ENCODE data around the gene ZNF263. TPM values are rescaled to one million over a fixed set of nuclear protein-coding genes. Genes with fewer than 3 reads are reported as not detected.
A peak's percentile ranks its signal among the peaks of the same experiment; 100 is the strongest.

The ZNF263 gene
- total and polyA plus RNA-seq, 2 experiments from 2014 or later = 9.2 to 66.9 TPM

GRCh38 chr16:3285131-3285530 is 1.8 kb downstream of the ZNF263 start:
- Histone ChIP-seq H4K20me1 (replicated peaks; ENCODE audit: insufficient read depth) (peaks cover 16% of the 10 kb centered on the region; the same call in 1 of the 2 replicates), H2AFZ (no peak overlapping the region), H3K9me2 (ENCODE audit: insufficient read depth) (no peaks in the 10 kb centered on the region; the same call in 1 of the 2 replicates), H3K36me3 (ENCODE audit: insufficient read depth) (peaks cover 35% of the 10 kb centered on the region), H3K4me1 (ENCODE audit: insufficient read depth) (peaks cover 24% of the 10 kb centered on the region), H3K4me2 (peak overlapping the region; percentile 99), H3K27ac (ENCODE audit: low read depth) (no peak overlapping the region), H3K27me3 (ENCODE audit: insufficient read depth) (0 out of 2 replicates have a peak, but pooled peaks cover 4% of the 10 kb centered on the region), H3K4me3 (peak overlapping the region; percentile 98), H3K79me2 (replicated peaks; ENCODE audit: insufficient read depth) (peaks cover 61% of the 10 kb centered on the region), H3F3A (replicated peaks; ENCODE audit: low read depth) (no peaks in the 10 kb centered on the region)
- Mint-ChIP-seq H3K4me1 (peaks cover 18% of the 10 kb centered on the region), H3K27me3 (ENCODE audit: insufficient read depth, low read depth, poor library complexity) (peaks cover 24% of the 10 kb centered on the region), H3K27ac (no peak overlapping the region), H3K9me3 (peaks cover 51% of the 10 kb centered on the region), H3K36me3 (ENCODE audit: low read depth) (peaks cover 65% of the 10 kb centered on the region), H3K4me3 (peak overlapping the region; percentile 99)
- no peak for ATAC-seq
- DNase-seq (ENCODE audit: low spot score) = peak; percentile 31
- no peak for TF ChIP-seq NANOG (IDR thresholded peaks at IDR 0.05; ENCODE audit: borderline replicate concordance)
- TF ChIP-seq CREB1 (CRISPR knock-in tag; IDR thresholded peaks at IDR 0.05; ENCODE audit: low read depth) = no peak
- TF ChIP-seq ETS1 (IDR thresholded peaks at IDR 0.05) = no peak
- TF ChIP-seq ZNF114 (CRISPR knock-in tag; IDR thresholded peaks at IDR 0.05) = no peak
- TF ChIP-seq EZH2 (IDR thresholded peaks at IDR 0.05; ENCODE audit: low read depth, unreplicated experiment) = no peak
- TF ChIP-seq EZH2phosphoT487 (IDR thresholded peaks at IDR 0.05; ENCODE audit: unreplicated experiment) = no peak
- no peak for TF ChIP-seq ZNF331 (CRISPR knock-in tag; IDR thresholded peaks at IDR 0.05; ENCODE audit: low read depth)
- no peak for TF ChIP-seq ZNF462 (CRISPR knock-in tag; IDR thresholded peaks at IDR 0.05)
- TF ChIP-seq STAT1 (IDR thresholded peaks at IDR 0.05; ENCODE audit: unreplicated experiment) = no peak
- no peak for TF ChIP-seq POLR2AphosphoS5 (IDR thresholded peaks at IDR 0.05; ENCODE audit: low read depth)
- no peak for TF ChIP-seq CTCF (conservative IDR thresholded peaks at IDR 0.05; ENCODE audit: low read depth in 2 of 2)
- no peak for TF ChIP-seq JUNB (IDR thresholded peaks at IDR 0.05; ENCODE audit: unreplicated experiment)
- TF ChIP-seq REST (IDR thresholded peaks at IDR 0.05; ENCODE audit: unreplicated experiment) = no peak
